BLaER1 treated with 17β-estradiol and CSF1 and Interleukin-3, amounts not matched to agents 10 nM and 100 nM (cell line): Measurements from ENCODE around the gene PNKP.
A peak's percentile ranks its signal among the peaks of the same experiment; 100 is the strongest.

ENCODE experiments used
- H3K27ac ChIP-seq, 11 experiments: shearing (Covaris generic); formaldehyde crosslinking; 2 replicates each; pipeline ENCODE4 v1.8.1; 2022
- H3K27me3 ChIP-seq, 11 experiments: shearing (Covaris generic); formaldehyde crosslinking; 2 replicates each; pipeline ENCODE4 v1.8.1; 2022
- H3K36me3 ChIP-seq, 11 experiments: shearing (Covaris generic); formaldehyde crosslinking; 2 replicates each; pipeline ENCODE4 v1.8.1; 2022
- H3K4me1 ChIP-seq, 10 experiments: shearing (Covaris generic); formaldehyde crosslinking; 2 replicates each; pipeline ENCODE4 v1.8.1; 2022
- H3K4me2 ChIP-seq, 11 experiments: shearing (Covaris generic); formaldehyde crosslinking; 2 replicates each; pipeline ENCODE4 v1.8.1; 2022
- H3K4me3 ChIP-seq, 10 experiments: shearing (Covaris generic); formaldehyde crosslinking; 2 replicates each; pipeline ENCODE4 v1.8.1; 2022
- H3K9ac ChIP-seq, 11 experiments: shearing (Covaris generic); formaldehyde crosslinking; 2 replicates each; pipeline ENCODE4 v1.8.1; 2022
- H3K9me3 ChIP-seq, 11 experiments: shearing (Covaris generic); formaldehyde crosslinking; replicated peaks in 1 of 11; 2 replicates each; pipeline ENCODE4 v1.8.1; 2022
- H4K20me1 ChIP-seq, 11 experiments: shearing (Covaris generic); formaldehyde crosslinking; 2 replicates each; pipeline ENCODE4 v1.8.1; 2022
- Cebpa-rat ChIP-seq, 11 experiments: shearing (Covaris generic); IDR thresholded peaks; 2 replicates each; pipeline ENCODE4 v1.8.1; 2022

PNKP gene

GRCh38 chr19:49907745-49908446, 40.5 kb upstream of the PNKP start:
- Histone ChIP-seq H3K36me3 (peaks cover 41 to 74% (median 67%) of the 10 kb centered on the region in 11 experiments), H3K4me3 (no peak overlapping the region), H3K9me3 (no peaks in the 10 kb centered on the region), H3K27me3 (no peaks in the 10 kb centered on the region), H3K4me2 (peak overlapping the region; percentile 24 to 90 (median 47); a peak in 19 of 22 replicates), H3K27ac (no peak overlapping the region; a peak in 1 of 22 replicates), H3K9ac (no peak overlapping the region), H3K4me1 (peaks cover 76 to 100% (median 95%) of the 10 kb centered on the region in 10 experiments), H4K20me1 (peaks cover 0 to 94% (median 78%) of the 10 kb centered on the region in 11 experiments; a peak in 21 of 22 replicates)
- no peak for TF ChIP-seq Cebpa-rat (IDR thresholded peaks at IDR 0.05)

DNA sequence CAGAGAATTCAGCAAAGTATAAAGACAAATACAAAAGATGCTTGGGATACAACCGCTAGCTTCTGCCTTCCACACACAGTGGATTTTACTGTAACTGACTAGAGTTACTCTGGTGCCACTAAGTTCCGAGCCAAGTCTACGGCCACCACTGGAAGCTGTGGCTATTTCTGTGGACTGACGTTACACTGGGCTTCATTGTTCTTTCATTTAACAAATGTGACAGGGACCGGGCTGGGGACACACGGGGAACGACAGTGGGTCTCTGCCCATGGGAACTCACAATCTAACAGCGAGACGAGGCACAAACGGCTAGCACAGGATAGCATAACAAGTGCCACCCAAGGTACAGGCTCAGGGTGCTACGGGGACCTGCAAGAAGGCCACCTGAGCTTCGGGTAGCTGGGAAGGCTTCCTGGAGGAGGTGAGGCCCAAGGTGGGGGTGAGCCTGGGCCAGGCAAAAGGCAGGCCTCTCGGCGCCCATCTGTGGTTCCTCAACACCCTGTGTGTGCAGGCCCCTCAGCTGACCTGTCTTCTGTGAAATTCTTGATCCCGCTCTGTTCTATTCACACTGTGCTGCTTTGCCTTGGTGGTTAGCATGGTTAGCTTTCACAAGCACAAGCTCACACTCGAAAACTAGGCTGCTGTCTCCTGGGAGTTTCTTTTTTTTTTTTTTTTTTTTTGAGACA, 39.6 kb upstream of the PNKP start:
- peaks cover 73 to 92% (median 86%) of the 10 kb centered on the region in 10 experiments for H3K4me1 ChIP-seq
- H3K4me3 ChIP-seq, result no peak overlapping the region
- no peaks in the 10 kb centered on the region for H3K9me3 ChIP-seq
- peak overlapping the region in 3 of 11 experiments; percentile 33 to 34 (median 33); a peak in 3 of 22 replicates for H3K9ac ChIP-seq
- peak overlapping the region in 2 of 11 experiments; percentile 18 to 22; a peak in 1 of 22 replicates for H3K27ac ChIP-seq
- peaks cover 0 to 87% (median 70%) of the 10 kb centered on the region in 11 experiments; a peak in 21 of 22 replicates for H4K20me1 ChIP-seq
- peak overlapping the region; percentile 33 to 90 (median 50); a peak in 18 of 22 replicates for H3K4me2 ChIP-seq
- TF ChIP-seq Cebpa-rat (IDR thresholded peaks at IDR 0.05), result no peak
- peaks cover 34 to 65% (median 59%) of the 10 kb centered on the region in 11 experiments for H3K36me3 ChIP-seq
- no peaks in the 10 kb centered on the region for H3K27me3 ChIP-seq

DNA sequence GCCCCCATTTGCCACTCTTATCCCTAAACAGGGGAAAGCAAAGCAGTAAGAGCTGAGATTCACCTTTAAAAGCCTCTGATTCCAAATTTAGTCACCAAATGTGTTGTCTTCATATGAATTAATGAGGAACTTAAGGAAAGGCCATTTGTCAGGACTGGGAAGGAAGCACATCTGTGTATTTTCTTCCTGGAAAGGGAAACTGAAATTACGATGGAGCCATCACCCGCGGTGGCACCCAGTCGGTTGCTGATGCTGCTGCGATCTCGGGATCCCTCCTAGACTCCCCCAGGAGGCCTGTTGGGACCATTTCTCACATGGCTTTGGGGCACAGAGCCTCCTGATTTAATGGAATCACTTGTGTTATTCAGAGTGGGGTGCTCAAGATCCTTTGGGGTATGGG, 36.8 kb upstream of the PNKP start:
- Histone ChIP-seq H3K4me1 (peaks cover 67 to 88% (median 76%) of the 10 kb centered on the region in 10 experiments), H4K20me1 (peaks cover 0 to 58% (median 42%) of the 10 kb centered on the region in 11 experiments; a peak in 21 of 22 replicates), H3K9ac (peak overlapping the region in 7 of 11 experiments; percentile 7 to 51 (median 23); a peak in 5 of 22 replicates), H3K27me3 (no peaks in the 10 kb centered on the region), H3K4me2 (peak overlapping the region; percentile 47 to 90 (median 72)), H3K27ac (peak overlapping the region in 10 of 11 experiments; percentile 38 to 57 (median 48); a peak in 17 of 22 replicates), H3K36me3 (peaks cover 28 to 38% (median 35%) of the 10 kb centered on the region in 11 experiments), H3K9me3 (no peaks in the 10 kb centered on the region), H3K4me3 (peak overlapping the region in 5 of 10 experiments; percentile 5 to 33 (median 12); a peak in 5 of 20 replicates)
- no peak for TF ChIP-seq Cebpa-rat (IDR thresholded peaks at IDR 0.05)

DNA sequence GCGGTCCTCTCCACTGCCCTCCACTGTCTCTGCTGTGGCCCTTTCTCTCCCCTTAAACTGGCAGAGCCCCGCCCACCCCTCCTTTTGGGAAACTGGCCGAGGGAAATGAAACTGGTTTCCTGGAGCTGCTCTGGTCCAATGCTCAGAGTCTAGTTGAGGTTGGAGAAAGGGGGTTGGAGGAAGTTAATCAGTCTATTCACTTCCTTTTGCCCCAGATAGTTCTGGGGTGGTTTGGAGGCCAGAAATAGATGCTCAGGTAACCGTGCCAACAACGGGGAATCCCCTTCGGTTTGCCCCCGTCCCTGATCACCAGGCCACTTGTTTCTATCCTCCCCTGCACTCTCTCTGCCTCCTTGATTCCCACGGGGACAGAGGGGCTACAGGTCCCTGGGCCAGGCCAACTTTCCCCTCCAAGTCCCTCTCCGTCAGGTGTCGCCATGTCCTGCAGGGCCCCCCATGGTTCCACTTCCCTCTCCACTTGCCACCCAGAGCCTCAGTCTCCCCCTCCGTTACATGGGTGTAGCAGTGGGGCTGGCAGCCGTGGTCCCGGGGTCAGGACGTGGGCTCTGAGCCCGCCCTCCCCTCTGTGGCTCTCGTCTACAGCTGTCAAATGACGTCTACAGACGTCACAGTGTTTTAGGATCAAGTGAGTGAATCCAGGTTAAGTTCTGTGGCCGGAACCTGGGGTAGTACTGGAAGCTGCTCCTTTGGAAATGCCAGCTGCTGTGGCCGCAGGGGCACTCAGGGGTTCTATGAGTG, 29.7 kb upstream of the PNKP start, which contains the start of gene IL4I1:
IL4I1 (minus strand) TSS at position 25 of the 759 bp plus-strand sequence. CDS start 727 bp downstream, outside the sequence.
- H3K9me3 ChIP-seq, result no peaks in the 10 kb centered on the region
- H3K4me3 ChIP-seq, result peak within 1 kb of the TSS; percentile 44 to 65 (median 52); a peak in 19 of 20 replicates
- peaks cover 0 to 4% (median 0%) of the 10 kb centered on the region in 11 experiments; a peak in 1 of 22 replicates for H3K27me3 ChIP-seq
- H3K4me2 ChIP-seq, result peak within 1 kb of the TSS; percentile 79 to 100 (median 98)
- peak within 1 kb of the TSS; percentile 72 to 84 (median 78) for H3K9ac ChIP-seq
- peaks cover 56 to 86% (median 71%) of the 10 kb centered on the region in 10 experiments for H3K4me1 ChIP-seq
- H4K20me1 ChIP-seq, result peaks cover 0 to 7% (median 0%) of the 10 kb centered on the region in 11 experiments; a peak in 7 of 22 replicates
- no peak for TF ChIP-seq Cebpa-rat (IDR thresholded peaks at IDR 0.05)
- H3K36me3 ChIP-seq, result peaks cover 0 to 13% (median 0%) of the 10 kb centered on the region in 11 experiments; a peak in 2 of 22 replicates
- H3K27ac ChIP-seq, result peak within 1 kb of the TSS; percentile 70 to 97 (median 89)

DNA sequence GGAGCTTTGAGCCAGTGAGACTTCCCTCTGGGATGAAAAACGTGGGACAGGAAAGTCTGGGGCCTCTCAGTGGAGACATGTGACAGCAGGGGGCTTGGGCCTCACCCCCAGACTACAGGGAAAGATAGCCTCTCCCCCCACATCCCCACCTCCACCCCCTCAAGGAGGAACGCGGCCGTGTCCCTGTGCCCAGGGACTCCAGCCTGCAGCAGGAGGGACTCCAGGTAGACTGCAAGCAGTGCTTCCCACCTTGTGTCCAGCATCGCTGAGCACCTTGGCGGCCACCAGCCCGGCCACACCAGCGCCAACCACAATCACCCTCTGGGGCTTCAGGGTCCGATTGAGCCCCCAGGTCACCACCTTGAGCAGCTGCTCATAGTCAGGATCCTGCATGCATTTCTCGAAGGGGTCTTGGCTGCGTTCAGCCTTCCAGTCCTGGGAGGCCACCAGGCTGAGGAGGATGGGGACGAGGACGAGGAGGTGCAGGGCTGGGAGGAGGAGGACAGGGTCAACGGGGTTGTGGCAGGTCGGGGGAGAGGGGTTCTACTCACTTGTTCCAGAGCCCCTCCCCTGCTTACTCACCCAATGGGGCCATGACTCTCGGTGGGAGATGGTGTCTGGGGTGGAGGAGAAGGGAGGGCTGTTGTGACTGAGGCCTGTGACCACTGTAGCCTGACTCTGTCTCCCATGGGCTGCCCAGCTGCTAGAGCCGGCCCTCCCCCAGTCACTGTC, 28.4 kb upstream of the PNKP start:
- peak overlapping the region; percentile 70 to 97 (median 89) for H3K27ac ChIP-seq
- H4K20me1 ChIP-seq, result peaks cover 0 to 17% (median 0%) of the 10 kb centered on the region in 11 experiments; a peak in 9 of 22 replicates
- H3K9me3 ChIP-seq, result no peaks in the 10 kb centered on the region
- H3K27me3 ChIP-seq, result peaks cover 0 to 5% (median 0%) of the 10 kb centered on the region in 11 experiments; a peak in 3 of 22 replicates
- H3K4me1 ChIP-seq, result peaks cover 47 to 82% (median 72%) of the 10 kb centered on the region in 10 experiments
- H3K4me3 ChIP-seq, result peak overlapping the region in 6 of 10 experiments; percentile 44 to 65 (median 54); a peak in 9 of 20 replicates
- no peak for TF ChIP-seq Cebpa-rat (IDR thresholded peaks at IDR 0.05)
- peaks cover 0 to 23% (median 0%) of the 10 kb centered on the region in 11 experiments; a peak in 2 of 22 replicates for H3K36me3 ChIP-seq
- peak overlapping the region; percentile 79 to 100 (median 98) for H3K4me2 ChIP-seq
- peak overlapping the region; percentile 72 to 84 (median 78); a peak in 21 of 22 replicates for H3K9ac ChIP-seq

DNA sequence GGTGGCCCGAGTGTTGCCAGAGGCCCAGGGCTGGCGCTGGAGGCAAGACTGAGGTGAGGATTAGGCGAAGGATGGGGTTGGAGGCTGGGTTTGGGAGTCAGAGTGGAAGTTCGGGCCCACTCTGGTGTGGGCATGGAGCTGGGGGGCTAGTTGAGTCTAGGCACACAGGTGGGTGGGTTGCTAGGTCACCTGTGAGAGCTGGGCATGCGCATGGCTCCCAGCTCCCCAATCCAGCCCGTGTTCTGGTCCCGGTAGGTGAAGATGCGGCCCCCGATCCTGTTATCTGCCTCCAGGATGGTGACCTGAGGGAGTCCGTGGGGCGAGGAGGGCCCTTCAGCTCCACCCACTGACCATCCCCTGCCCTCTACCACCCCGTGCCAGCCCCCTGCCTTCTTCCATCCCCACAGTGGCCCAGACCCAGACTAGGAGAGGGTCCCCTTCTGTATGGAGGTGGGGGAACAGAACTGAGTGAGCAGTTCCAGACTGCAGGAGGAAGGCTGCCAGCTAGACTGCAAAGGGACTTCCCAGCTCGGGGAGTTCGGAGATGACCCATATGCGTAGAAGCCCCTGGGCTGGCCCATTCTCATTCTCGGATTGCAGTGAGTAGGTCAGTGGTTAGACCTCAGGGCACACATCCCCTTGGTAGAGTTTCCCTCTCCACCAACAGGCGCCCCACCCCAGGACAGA, 27.6 kb upstream of the PNKP start:
- TF ChIP-seq Cebpa-rat (IDR thresholded peaks at IDR 0.05), result no peak
- Histone ChIP-seq H3K36me3 (peaks cover 0 to 23% (median 0%) of the 10 kb centered on the region in 11 experiments; a peak in 4 of 22 replicates), H3K27ac (peak overlapping the region in 5 of 11 experiments; percentile 31 to 93 (median 86); a peak in 2 of 22 replicates), H3K9ac (peak overlapping the region in 5 of 11 experiments; percentile 30 to 84 (median 76); a peak in 6 of 22 replicates), H4K20me1 (peaks cover 0 to 17% (median 0%) of the 10 kb centered on the region in 11 experiments; a peak in 9 of 22 replicates), H3K27me3 (peaks cover 0 to 9% (median 0%) of the 10 kb centered on the region in 11 experiments; a peak in 6 of 22 replicates), H3K4me2 (peak overlapping the region; percentile 79 to 100 (median 98); a peak in 21 of 22 replicates), H3K9me3 (peaks cover 0 to 1% (median 0%) of the 10 kb centered on the region in 11 experiments; a peak in 2 of 22 replicates), H3K4me1 (peaks cover 46 to 80% (median 69%) of the 10 kb centered on the region in 10 experiments), H3K4me3 (peak overlapping the region in 3 of 10 experiments; percentile 50 to 60 (median 59); a peak in 7 of 20 replicates)
